COR-L47 (cell line): ENCODE measurements around the gene DDX4.
A peak's percentile ranks its signal among the peaks of the same experiment; 100 is the strongest.
"Not testable (repeated sequence)": the region's sequence is repeated elsewhere in the genome, so short reads cannot be mapped to it uniquely, and the experiment has no call there.

Experiments used
- DNase-seq: peaks from one replicate; lab custom pipeline; 2025; lab: John Stamatoyannopoulos, UW

The DDX4 gene

GRCh38 chr5:55737793-55738192, at the start of gene DDX4:
Gene DDX4, plus strand, starts transcription at chr5:55738061. Its CDS starts 903 bp downstream, at chr5:55738964.
- no peak for DNase-seq

GRCh38 chr5:55691265-55692105, 46.4 kb upstream of the DDX4 start:
- peak; percentile 15 for DNase-seq

GRCh38 chr5:55692106-55692417, 45.8 kb upstream of the DDX4 start:
- no peak for DNase-seq

GRCh38 chr5:55692509-55692908, 45.4 kb upstream of the DDX4 start:
- no peak for DNase-seq

- peak; percentile 28 for DNase-seq
These were observed 43.6 kb upstream of the DDX4 start for GRCh38 chr5:55694152-55694830.

- DNase-seq = not testable (repeated sequence)
These were observed 41.2 kb upstream of the DDX4 start for GRCh38 chr5:55696704-55697103.

- DNase-seq = no peak
These were observed 38.7 kb upstream of the DDX4 start for GRCh38 chr5:55699041-55699688.

- DNase-seq = no peak
These were observed 37.1 kb upstream of the DDX4 start for GRCh38 chr5:55700745-55701144.

- no peak for DNase-seq
These were observed 36.3 kb upstream of the DDX4 start for GRCh38 chr5:55701462-55702103.

- no peak for DNase-seq
These were observed 35.1 kb upstream of the DDX4 start for GRCh38 chr5:55702598-55703345.

- no peak for DNase-seq
These were observed 31.6 kb upstream of the DDX4 start for GRCh38 chr5:55706230-55706629.

GRCh38 chr5:55708732-55709131, 29.1 kb upstream of the DDX4 start:
- DNase-seq = no peak

- DNase-seq = no peak
These were observed 26.3 kb upstream of the DDX4 start for GRCh38 chr5:55711507-55712022.

GRCh38 chr5:55712023-55712859, 25.6 kb upstream of the DDX4 start, which contains the start of gene SLC38A9:
Gene SLC38A9, minus strand, starts transcription at chr5:55712324. Its CDS starts 14,366 bp downstream, at chr5:55697958.
- DNase-seq = peak; percentile 93

- DNase-seq = no peak
These were observed 24.0 kb upstream of the DDX4 start for GRCh38 chr5:55713871-55714270.

GRCh38 chr5:55714339-55714738, 23.5 kb upstream of the DDX4 start:
- no peak for DNase-seq

GRCh38 chr5:55714749-55715148, 23.1 kb upstream of the DDX4 start:
- no peak for DNase-seq

- no peak for DNase-seq
These were observed 22.3 kb upstream of the DDX4 start for GRCh38 chr5:55715519-55716078.

- DNase-seq = not testable (repeated sequence)
These were observed 18.8 kb upstream of the DDX4 start for GRCh38 chr5:55719026-55719425.

- DNase-seq = no peak
These were observed 17.6 kb upstream of the DDX4 start for GRCh38 chr5:55720188-55720703.
